HG02763 (cell line): ENCODE data around the gene BACH2.
"Not testable (repeated sequence)": the region's sequence is repeated elsewhere in the genome, so short reads cannot be mapped to it uniquely, and the experiment has no call there.

ENCODE experiments used
- ATAC-seq: cut with Tn5 transposase; IDR thresholded peaks from one replicate; pipeline ENCODE4 v1.9.1; 2021; ENCODE audit warnings: mild to moderate bottlenecking, moderate library complexity; ENCODE audit not compliant: unreplicated experiment

The BACH2 gene

DNA sequence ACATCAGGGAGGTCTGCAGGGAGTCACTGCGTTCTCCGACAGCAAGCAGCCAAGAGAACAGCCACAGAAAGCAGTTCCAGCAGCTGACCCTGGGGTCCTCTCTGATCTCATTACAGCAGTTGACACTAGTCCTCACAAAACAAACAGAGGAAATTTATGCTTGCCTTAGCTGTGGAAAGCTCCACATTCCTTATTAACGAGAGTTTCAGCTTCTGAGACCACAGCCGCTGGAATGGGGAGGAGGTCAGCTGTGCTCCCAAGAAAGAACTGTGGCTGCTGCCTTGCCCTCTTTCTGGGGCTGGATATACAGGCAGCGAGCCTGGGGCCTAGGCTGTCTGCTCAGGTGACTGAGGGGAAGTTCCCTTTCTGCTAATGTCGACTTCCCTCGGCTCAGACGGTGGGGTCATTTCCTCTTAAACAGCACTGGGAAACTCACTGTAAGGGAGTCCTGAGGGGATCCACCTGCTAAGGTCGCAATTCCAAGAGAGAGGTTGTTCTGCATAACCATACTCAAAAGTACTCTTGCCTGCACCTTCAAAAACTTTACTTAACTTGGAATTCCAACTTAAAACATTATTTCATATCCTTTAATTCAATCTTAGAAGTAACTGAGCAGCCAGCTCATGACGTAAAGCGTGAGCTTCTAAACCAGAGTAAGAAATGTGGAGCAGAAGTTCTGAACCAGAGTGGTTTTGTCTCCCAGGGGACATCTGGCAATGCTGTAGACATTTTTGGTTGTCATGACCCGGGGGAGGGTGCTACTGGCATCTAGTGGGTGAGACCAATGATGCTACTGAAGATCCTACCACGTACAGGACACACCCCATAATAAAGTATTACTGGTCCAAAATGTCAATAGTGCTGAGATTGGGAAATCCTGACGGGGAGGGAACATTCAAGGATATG, 80.3 kb downstream of the BACH2 start:
- ATAC-seq, result peak; percentile 70

DNA sequence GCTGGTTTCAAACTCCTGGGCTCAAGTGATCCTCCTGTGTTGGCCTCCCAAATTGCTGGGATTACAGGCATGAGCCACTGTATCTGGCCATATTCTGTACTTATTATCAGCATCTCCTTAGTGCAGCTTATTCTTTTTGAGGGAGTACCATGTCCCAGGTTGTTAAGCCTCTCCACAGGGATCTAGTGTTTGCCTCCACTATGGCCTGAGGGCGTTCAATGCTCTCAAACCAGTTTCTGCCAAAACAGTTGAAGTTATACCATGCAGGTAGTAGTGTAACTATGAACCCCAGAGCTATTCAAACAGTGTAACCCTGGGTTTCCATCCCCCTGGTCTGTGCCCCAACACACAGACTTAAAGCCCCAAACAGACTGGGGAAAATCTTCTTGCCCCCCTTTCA, 81.7 kb downstream of the BACH2 start:
- ATAC-seq, result no peak

DNA sequence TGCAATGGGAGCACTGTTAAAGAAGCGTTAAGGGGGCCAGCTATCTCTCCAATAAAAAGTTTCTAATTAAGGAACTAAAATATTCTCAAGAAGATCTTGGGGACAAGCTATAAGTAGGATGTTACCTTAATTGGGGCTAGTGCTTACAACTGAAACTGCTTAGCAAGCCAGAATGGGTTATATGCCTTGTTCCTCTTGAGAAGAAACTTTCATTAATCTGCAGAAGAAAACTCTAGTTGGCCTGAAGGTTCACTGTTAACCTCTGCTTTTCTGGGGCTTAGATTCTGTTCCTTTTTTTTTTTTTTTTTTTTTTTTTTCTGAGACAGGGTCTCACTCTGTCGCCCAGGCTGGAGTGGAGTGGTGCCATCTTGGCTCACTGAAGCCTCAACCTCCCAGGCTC, 82.2 kb downstream of the BACH2 start:
- no peak for ATAC-seq

DNA sequence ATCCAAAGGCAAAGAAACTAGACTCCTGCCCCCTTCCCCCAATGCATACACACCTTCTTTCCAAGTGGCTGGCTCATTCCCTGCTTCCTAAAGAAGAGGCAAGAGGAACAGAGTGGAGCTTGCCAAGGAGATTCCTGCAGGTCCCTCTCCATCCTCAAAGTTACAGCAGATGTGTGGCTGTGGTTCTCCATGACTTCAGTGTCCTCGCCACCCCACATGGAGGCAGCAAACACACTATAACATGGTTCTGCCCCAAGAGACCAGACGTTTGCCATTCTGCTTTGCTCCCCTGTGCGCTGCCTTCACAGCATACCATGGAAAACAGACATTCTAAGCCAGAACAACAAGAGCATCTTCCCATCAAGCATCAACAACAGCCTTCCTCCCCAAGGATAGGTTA, 84.4 kb downstream of the BACH2 start:
- no peak for ATAC-seq

DNA sequence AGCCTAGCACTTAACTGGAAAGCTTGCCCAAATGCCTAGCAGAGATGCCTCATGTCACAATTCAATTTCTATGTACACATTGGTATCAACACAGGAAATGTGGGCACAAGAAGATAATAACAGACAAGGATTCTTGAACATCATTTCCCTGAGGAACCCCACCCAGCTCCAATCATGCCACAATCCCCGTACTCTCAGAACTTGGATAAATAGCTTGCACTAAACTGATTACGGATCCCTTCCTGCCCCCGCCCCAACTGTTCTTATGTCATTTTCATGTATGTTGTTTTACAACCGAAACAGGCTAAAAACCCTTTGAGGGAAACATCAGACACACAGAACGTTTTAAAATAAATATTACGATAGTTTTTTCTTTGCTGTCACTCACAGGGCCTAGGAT, 87.1 kb downstream of the BACH2 start:
- ATAC-seq, result no peak

DNA sequence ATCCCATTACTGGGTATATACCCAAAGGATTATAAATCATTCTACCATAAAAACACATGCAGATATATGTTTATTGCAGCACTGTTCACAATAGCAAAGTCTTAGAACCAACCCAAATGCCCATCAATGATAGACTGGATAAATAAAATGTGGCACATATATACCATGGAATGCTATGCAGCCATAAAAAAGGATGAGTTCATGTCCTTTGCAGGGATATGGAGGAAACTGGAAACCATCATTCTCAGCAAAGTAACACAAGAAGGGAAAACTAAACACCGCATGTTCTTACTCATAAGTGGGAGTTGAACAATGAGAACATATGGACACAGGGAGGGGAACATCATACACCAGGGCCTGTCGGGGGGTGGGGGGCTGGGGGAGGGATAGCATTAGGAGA, 88.0 kb downstream of the BACH2 start:
- ATAC-seq, result not testable (repeated sequence)

DNA sequence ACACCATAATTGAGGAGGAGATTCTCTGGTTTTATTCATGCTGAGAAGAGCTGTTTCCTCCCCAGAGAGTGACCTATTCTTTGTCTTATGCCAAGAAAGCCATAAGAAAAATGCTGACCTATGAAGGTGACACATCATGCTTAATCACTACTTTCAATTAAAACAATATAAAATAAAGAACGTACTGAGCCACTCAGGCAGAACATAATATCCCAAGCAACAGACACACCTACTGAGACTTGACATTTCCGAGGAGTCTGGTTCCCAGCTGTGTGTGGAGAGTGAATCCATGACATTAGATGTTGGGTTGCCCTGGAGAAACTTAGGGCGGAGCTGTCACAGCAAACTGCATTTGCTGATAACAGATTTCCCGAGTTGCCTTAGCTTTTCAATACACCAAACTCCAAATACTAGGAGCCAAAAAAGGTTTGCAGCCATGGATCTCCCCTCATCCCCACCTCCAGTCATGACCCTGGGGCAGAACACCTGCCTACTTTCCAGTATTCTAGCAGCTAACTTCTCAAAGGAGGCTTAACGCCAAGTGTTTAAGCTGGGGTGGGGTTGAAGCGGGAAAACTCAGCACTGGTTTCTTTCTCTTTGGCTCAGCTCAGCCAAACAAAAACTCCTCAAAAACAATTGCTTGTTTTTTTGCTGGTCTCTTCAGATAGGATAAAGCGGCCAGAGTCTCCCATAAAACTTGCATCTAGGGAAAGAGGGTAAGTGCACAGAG, 92.2 kb downstream of the BACH2 start:
- ATAC-seq, result no peak

DNA sequence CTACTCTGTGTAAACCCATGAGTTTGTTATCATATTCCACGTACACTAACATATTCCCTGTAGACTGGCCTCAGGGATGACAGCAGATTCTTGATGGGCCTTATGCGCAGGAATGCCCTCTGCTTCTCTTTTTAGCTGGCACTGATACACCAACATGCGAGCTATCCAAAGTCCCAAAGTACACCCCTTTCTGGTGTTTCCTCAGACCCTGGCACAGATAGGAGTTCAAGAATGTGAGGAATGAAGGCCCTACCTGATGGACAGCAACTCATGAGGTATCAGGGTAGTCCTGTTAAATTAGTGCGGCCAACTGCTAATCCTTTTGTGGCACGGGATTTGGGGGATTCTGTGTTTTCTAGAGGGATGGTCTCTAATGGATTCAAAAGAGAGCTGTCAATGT, 93.0 kb downstream of the BACH2 start:
- no peak for ATAC-seq

DNA sequence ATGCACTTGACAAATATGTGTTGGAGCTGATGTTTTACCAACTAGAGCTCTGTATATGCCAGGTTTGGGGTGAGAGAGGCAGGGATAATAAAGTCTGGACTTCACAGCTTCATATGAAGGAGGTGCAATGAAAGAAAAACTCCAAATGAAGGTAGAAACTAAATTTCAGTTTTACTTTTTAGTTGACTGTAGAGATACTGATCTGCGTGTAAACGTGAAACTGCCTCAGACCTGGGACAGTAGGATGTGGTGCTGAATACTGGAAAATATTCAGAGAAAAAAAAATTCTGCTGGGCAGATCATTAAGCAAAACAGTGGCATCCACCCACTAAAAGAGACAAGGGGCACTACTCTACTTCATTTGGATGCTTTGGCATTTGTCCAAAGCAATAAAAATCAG, 94.5 kb downstream of the BACH2 start:
- ATAC-seq, result no peak

DNA sequence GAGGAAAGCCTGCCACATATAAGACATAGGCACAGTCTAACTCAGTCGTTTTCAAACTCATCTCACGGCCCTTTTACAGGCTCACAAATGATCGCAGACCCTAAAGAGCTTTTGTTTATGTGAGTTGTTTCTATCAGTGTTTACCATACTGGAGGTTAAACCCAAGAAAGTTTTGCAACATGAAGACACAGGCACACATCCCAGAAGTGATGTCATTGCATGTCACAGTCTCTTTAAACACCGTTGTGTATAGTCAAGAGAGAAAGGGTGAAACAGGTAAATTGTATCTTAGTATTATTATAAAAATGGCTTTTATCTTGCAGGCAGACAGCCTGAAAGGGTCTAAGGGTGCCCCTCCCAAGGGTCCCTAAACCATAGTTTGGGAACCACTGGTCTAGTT, 96.7 kb downstream of the BACH2 start:
- ATAC-seq, result no peak

DNA sequence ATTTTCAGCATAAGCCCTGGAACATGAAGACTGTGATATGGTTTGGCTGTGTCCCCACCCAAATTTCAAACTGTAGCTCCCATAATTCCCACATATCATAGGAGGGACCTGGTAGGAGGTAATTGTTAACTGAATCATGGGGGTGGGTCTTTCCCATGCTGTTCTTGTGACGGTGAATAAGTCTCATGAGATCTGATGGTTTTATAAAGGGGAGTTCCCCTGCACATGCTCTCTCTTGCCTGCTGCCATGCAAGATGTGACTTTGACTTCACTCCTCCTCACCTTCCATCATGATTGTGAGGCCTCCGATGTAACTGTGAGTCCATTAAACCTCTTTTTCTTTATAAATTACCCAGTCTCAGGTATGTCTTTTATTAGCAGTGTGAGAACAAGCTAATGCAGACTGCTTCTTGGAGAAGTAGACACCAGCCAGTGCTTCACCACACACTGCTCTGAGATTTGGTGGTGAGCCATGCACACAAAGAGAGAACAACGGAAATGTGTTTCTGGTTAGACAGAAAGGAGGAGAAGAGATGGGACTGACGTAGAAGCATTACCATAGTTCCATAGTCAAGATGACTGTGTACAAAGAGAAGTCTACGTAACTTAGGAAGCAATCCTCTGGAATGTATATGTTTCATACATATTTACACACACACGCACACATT, 97.8 kb downstream of the BACH2 start:
- ATAC-seq, result no peak

DNA sequence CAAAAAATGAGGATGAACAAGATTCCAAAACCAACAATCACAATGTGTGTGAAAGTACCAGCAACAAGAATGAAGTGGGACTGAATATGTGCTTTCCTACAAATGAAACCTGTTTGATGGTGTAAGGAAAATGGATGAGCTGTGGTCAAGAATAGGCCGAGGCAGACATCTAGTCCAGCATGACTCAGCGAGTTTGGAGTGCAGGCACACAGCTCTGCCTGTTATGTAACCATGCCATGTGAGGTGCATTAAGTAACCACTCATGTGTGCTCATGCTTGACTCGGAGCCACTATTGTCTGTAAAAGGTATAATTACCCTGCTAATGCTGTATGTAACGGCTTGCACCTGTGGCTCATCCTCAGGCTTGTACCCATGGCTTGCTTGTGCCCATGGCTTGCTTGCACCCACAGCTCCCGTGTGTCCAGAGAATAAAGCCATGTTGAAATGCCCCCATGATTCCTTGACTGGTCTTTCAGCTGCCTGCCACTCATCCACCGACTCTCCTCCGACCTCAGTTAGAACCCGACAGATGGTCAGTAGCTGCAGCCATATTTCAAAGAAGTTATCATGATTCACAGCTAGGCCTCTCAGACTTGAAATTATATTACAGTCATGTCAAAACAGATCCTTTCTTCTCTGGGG, 98.7 kb downstream of the BACH2 start:
- ATAC-seq, result no peak

DNA sequence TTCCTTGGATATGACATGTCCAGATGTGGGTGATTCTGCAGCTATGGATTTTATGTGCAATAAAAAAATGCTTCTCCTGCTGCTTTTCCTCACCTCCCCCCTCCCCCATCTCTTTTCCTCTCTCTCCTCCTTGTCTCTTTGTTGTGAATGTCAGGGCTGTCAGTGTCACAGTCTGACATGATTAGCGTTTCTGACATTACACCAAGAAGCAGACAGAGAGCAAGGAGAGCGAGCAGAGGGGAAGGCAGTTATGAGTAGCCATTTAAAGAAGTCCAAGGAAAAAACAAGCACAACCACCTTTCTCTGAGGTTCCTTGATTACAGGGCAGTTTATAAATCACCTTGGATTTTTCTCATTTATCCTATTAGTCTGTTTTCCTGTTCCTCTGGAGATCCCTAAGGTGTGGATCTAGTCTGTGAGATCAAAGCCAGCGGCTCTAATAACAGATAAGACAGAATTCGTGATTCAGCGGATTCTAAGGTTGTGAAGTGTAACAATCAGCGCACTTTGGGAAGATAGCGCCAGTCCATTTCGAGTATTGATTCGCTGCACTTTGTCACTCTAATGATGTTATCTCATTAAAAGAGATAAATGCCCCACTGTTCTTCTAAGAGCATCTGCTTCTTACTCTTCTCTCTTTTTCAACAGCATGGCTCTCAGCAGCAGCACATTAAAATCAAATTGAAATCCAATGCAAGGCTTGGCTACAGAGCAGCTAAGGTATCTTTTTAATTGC, 101.4 kb downstream of the BACH2 start:
- no peak for ATAC-seq

DNA sequence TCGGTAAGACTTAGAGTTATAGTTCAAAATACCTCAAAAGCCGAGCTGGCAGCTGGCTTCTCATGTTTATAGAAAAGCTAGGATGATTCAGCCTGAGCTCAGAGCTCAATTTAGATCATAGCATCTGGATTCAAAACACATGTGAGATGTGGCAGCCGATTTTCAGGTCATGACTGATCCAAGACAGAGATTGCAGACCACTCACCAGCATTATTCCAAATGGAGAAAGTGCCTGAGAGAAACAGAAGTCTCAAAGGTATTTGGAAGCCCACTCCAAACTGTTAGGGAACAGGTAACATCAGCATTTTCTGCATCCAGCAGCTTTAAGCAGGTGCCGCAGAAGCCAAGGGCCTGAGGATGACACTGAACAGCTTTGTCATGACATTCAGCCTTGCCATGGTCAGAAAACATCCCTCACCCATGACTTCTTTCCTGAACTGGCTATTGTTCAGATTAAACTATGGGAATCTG, 102.2 kb downstream of the BACH2 start:
- no peak for ATAC-seq

DNA sequence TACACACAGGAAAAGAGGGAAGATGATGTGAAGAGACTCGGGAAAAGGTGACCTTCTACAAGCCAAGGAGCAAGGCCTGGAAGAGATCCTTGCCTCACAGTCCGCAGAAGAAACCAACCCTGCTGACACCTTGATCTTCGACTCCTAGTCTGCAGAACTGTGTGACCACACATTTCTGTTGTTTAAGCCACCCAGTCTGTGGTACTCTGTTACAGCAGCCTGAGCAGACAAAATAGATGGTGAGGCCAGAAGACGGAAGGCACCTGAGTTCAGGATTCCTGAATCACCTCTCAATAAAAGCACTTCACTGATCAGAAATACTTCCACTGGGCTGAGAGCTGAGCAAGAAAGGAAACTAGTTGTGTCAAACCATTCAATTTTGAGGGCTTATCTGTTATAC, 103.3 kb downstream of the BACH2 start:
- ATAC-seq, result no peak

DNA sequence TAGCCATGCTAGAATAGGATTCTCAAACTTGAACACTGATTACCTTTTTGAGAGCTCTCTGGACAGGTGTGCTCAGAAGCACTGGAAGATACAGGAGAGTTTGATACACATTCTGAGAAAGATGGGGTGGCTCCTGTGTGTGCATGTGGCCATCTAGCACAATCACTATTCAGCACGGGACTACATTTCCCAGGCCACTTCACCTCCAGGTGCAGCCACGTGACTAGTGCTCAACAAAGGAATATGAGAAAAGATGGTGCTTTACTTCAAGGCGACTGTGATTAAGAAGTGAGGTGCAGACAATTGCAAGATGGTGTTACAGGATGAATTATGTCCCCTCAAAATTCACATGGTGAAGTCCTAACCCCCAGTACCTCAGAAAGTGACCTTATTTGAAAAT, 103.8 kb downstream of the BACH2 start:
- no peak for ATAC-seq

DNA sequence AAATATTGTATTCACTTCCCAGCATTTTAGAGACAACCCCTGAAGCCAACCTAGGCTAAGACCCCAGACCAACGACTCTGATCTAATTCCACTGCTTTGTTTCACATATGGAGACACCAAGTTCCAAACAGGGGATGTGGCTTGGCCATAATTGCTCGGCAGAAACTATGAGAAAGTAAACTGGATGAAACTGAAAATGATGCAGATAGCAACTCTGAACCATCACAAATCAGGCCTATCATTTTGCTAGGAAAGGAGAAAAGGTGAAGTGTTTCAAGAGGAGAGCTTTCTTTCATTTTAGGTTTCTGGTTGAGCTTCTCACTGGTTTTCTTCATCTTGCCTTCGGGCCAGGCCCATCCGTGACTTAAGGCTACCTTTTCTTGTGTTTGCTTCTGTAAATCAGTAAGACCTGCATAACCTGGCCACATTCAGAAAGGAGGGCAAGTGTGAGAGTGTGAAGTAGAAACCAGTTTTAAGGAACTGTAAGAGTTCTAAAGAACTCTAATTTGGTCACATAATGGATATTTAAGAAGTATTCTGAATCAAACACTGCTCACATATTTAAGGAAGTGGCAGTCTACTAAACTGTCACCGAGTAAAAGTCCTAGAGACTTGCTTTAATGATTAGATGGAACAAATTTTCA, 105.8 kb downstream of the BACH2 start:
- ATAC-seq, result no peak

DNA sequence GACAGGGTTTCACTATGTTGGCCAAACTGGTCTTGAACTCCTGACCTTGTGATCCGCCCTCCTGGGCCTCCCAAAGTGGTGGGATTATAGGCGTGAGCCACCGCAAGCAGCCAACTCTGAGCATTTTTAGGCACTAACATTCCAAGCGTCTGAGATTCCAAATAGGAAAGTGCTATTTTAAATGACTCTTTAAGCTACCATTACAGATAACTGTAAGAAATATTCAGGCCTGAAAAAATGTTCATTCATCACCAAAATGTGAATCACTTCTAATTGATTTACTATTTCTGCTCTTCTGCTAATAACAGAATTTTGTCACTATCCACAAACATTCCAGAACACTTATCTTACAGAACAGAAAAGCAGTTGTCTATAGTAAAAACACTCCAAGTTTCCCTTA, 106.5 kb downstream of the BACH2 start:
- ATAC-seq, result no peak

DNA sequence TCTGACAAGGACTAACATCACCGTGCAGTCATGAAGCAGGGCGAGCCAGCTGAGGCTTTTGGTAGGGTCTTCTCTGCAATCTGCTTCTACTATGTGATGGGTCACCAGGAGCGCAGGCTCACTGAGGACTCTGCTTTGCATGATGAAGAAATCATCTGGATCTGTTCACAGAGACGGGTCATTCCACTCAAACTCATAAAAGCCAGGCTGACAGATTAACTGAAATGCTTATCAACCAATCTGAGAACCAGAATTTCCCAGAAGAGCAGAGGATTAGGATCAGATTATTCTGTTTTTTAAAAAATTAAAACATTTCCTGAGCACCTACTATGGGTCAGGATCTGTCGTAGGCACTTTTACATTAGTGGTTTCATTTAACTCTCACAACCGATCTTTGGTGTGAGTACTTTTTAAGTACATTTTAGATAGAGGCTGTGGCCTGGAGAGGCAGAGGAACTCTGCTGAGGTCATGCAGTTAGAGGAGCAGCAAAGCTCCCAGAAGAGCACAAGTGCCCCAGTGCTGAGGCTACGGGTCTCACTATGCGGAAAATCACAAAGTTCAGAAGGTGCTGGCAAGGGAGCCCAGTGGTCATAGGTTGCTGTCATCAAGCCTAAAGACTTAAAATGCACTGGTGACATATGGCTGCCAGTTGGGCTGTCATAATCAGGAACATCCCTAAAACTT, 109.1 kb downstream of the BACH2 start:
- ATAC-seq, result no peak
